ENCODE measurements around the gene PARD3B.

- TF ChIP-seq CTCF (IDR thresholded peaks at IDR 0.05; ENCODE audit: borderline replicate concordance, extremely low read depth, low read length, poor library complexity, severe bottlenecking) (no peak), EZH2 (IDR thresholded peaks at IDR 0.05; ENCODE audit: borderline replicate concordance, low read depth, low read length, severe bottlenecking) (no peak)
Measured at GRCh38 chr2:204827701-204828590, 282.7 kb downstream of the PARD3B start.

Data from DND-41 (cell line).